HG03064 (cell line): Measurements from ENCODE around the gene TK1.
A peak's percentile ranks its signal among the peaks of the same experiment; 100 is the strongest.
"Not testable (repeated sequence)": the region's sequence is repeated elsewhere in the genome, so short reads cannot be mapped to it uniquely, and the experiment has no call there.

ENCODE experiments used
- ATAC-seq: cut with Tn5 transposase; IDR thresholded peaks from one replicate; pipeline ENCODE4 v1.9.1; 2021; ENCODE audit warnings: low read depth; ENCODE audit not compliant: unreplicated experiment

TK1 gene

GRCh38 chr17:78180083-78180482 is 6.8 kb downstream of the TK1 start:
- ATAC-seq = no peak

- ATAC-seq = no peak
These were observed 7.5 kb downstream of the TK1 start for GRCh38 chr17:78179372-78179771.

GRCh38 chr17:78176548-78177025 is 10.3 kb downstream of the TK1 start:
- ATAC-seq = no peak

- ATAC-seq = no peak
These were observed 11.2 kb downstream of the TK1 start for GRCh38 chr17:78175643-78175981.

GRCh38 chr17:78174870-78175642 is 11.8 kb downstream of the TK1 start:
- ATAC-seq = no peak

- no peak for ATAC-seq
These were observed 12.4 kb downstream of the TK1 start for GRCh38 chr17:78174346-78174869.

- ATAC-seq = no peak
These were observed 13.6 kb downstream of the TK1 start for GRCh38 chr17:78173097-78173715.

GRCh38 chr17:78172249-78173051 is 14.4 kb downstream of the TK1 start:
- no peak for ATAC-seq

- not testable (repeated sequence) for ATAC-seq
These were observed 15.1 kb downstream of the TK1 start for GRCh38 chr17:78171591-78172248.

GRCh38 chr17:78170692-78171590 is 15.9 kb downstream of the TK1 start:
- ATAC-seq = no peak

- no peak for ATAC-seq
These were observed 17.7 kb downstream of the TK1 start for GRCh38 chr17:78168903-78169793.

- peak; percentile 45 for ATAC-seq
These were observed 18.5 kb downstream of the TK1 start, which contains the start of gene SYNGR2 for GRCh38 chr17:78168242-78168902. TSS of gene SYNGR2 (plus strand) at chr17:78168581. CDS start at chr17:78168617, 36 bp downstream.

GRCh38 chr17:78166416-78166815 is 20.4 kb downstream of the TK1 start:
- no peak for ATAC-seq

GRCh38 chr17:78164748-78165607 is 21.9 kb downstream of the TK1 start:
- ATAC-seq = no peak

- no peak for ATAC-seq
These were observed 22.7 kb downstream of the TK1 start for GRCh38 chr17:78163881-78164747.

- no peak for ATAC-seq
These were observed 27.2 kb downstream of the TK1 start for GRCh38 chr17:78159575-78160158.
